HG03097 (cell line): ENCODE measurements around the gene NOSIP.

Experiments
- ATAC-seq: cut with Tn5 transposase; IDR thresholded peaks from one replicate; pipeline ENCODE4 v1.9.1; 2021; ENCODE audit not compliant: unreplicated experiment, low FRiP score

NOSIP gene

DNA sequence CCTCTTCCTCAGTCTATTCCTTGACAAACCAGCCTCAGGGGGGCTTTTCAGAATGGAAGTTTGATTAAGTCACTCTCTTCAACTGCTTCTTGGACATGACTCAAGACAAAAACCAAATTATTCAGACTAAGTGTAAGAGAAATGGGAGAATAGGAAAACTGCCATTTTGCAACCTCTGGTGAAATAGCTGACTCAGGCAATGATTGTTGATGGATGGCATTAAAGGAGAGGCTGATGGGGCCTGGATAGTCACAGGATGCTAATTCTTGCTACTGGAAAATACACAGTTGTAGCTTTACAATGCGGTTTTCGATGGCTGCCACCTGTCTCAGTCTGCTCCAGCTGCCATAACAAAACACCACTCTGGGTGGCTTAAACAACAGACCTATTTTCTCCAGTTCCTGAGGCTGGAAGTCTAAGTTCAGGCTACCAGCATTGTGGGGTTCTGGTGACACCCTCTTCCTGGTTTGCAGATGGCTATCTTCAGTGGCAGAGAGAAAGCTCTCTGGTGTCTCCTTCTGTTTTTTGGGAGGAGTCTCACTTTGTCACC lies 6.1 kb downstream of the NOSIP start:
- ATAC-seq = no peak

DNA sequence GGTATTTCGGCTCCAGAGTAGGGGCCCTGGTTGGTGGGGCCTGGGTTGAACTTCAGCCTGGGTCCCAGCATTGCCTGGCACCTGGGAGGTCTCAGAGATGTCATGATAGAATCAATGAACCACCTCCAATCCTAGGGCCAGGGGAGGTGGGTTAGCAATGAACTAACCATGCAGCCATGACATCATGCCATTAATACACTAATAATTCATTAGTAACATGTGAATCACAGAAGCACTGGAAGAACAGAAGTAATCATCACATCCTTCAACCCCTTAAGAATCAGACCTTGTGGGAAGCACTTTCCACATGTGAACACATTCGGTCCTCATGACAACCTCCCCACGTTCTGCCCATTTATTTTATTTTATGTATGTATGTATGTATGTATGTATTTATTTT lies 6.9 kb downstream of the NOSIP start:
- no peak for ATAC-seq

DNA sequence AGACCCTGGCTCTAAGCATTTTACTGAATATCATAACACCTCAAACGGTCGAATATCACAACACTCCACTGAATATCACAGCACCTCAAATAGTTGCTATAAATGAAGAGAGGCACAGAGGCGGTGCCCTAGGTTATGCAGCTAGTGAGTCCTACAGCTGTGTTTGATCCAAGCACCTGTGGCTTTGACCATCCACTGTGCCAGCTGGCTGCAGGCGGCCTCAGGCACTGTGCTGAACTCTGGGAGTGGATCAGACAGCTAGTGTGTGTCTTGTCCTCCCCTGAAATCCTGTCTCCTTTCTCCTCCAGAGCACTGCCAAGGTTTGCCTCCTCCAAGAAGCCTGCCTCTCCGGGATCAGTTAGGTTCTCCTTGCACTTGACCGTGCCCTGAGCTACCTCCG lies 7.3 kb downstream of the NOSIP start:
- ATAC-seq = no peak

DNA sequence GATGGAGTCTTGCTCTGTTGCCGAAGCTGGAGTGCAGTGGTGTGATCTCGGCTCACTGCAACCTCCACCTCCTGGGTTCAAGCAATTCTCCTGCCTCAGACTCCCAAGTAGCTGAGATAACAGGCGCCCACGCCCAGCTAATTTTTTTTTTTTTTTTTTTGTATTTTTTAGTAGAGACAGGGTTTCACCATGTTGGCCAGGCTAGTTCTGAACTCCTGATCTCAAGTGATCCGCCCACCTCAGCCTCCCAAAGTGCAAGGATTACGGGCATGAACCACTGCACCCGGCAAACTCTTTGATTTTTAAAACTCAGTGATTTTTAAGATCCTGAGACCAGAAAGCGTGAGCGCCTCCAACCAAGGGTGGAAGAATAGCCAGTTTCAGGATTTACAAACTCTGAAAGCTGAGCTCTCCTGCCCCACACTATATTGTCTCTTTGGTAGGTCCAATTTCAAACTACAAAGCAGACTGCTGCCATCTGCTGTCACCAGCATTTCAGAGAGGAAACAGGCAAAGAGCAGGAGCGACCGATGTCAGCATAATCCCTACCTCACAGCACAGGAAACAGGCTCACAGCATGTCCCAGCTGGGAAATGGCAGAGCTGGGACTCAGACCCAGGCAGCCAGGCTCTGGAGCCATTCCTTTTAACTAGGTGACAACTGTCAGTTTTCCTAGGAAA lies 9.2 kb downstream of the NOSIP start:
- ATAC-seq = no peak

DNA sequence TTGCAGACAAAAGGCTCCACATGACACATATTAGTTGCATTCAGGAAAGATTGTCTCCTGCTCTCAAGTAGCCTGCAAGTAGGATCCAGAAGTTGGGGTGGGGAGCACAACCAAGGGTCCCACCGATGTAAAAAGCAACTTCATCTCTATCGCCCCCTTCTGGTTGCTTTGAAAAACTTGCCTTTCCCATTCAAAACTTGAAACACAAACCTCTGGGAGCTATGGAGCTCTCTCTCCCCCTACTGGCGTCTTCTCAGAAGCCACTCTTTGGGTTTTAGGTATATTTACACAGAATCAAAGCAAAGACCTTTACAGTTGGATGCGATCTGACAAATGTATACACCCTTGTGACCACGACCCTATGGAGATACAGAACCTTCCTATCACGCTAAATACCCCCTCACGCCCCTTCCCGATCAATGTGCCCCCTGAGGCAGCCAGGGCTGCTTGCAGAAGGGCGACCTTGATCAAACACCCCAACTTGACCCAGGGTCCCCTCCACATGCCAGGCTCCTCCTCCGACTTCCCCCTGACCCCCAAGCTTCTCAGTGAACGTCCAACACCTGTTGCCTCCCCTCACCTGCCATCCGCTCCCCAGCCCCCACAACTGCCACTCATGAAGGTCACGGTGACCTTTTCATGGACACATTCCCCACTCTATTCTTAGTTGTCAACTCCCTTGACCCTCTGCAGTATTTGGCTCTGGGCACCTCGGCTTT lies 10.1 kb downstream of the NOSIP start:
- no peak for ATAC-seq

DNA sequence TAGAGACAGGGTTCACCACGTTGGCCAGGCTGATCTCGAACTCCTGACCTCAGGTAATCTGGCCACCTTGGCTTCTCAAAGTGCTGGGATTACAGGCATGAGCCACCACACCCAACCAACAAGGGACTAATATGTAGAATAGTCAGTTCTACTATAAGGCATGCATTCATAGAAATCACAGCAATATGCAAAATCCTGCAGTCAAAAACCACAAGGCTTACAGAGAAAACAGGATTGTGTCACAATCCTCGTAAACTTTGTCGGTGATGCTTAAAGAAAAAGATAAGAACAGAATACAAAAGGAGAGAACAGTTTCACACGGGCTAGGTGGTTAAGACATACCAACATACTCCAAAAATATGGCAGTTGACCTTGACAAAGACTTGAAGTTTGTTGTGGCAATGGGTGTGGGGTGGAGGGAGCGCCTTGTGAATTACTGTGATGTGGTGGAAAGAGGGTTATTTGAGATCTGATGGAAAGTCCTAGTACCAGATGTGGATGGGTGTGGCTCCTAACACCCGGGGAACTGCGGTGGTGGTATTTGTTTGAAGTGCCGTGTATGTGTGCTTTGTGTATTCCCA lies 12.4 kb downstream of the NOSIP start:
- ATAC-seq = no peak

DNA sequence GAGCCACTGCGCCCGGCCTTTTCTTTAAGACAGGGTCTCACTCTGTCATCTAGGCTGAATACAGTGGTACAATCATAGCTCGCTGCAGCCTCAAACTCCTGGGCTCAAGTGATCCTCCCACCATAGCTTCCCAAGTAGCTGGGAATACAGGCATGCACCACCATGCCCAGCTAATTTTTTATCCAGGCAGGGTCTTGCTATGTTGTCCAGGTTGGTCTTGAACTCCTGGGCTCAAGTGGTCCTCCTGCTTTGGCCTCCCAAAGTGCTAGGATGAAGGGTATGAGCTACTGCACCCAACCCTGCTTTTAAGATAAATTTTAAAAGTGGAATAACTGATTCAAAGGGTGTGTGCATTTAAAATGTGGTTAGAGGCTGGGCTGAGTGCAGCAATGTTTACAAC lies 14.1 kb downstream of the NOSIP start:
- no peak for ATAC-seq

DNA sequence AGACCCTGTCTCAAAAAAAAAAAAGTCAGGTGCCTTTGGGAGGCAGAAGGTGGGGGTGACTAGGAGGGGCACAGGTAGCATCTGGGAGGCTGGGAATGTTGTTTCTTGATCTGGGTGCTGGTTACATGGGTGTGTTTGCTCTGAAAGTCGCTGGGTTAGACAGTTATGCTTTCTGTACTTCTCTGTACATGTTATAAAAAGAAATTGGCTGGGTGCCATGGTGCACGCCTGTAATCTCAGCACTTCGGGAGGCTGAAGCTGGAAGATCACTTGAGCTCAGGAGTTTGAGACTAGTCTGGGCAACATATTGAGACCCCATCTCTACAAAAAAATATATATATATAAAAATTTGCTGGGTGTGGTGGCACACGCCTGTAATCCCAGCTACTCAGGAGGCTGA lies 15.1 kb downstream of the NOSIP start:
- ATAC-seq = no peak

DNA sequence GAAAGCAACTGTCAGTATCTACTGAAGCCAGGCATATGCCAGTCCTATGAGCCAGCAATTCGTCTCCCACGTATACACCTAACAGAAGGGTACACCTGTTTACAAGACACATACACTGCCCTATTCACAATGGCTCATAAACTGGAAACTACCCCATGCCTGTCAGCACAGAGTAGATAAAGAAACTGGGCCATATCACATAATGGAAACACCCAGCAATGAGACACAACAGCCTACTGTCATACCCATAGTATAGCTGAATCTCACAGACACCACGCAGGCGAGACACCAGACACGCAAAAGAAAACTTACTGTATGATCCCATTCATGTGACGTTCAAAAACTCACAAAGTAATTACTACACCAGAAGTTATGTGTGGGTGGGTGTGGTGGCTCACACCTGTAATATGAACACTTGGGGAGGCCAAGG lies 15.7 kb downstream of the NOSIP start:
- ATAC-seq = no peak

DNA sequence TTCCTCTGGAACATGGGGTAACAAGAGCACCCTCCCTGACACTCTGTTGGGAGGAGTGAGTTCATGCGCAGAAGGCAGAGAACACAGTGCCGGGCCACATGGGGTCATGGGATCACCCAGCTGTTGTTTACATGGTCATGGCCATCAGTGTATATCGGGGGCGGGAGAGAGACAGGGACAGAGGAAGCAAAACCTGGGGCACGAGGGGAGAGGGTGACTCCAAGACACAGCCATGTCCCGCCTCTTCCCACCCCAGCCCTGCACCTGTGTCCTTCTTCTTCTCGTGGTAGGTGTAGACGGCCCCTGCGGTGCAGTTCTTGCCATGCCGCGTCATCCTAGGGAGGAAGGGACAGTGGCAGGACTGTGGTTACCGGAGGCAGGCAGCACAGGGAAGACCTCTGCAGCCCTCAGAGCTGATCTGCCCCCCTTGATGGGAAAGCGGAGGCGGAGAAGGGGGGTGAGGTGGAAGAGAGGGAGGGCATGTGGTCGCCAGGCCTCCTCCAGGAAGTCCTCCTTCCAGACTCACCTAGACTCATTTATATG lies 19.9 kb downstream of the NOSIP start:
- ATAC-seq = no peak

DNA sequence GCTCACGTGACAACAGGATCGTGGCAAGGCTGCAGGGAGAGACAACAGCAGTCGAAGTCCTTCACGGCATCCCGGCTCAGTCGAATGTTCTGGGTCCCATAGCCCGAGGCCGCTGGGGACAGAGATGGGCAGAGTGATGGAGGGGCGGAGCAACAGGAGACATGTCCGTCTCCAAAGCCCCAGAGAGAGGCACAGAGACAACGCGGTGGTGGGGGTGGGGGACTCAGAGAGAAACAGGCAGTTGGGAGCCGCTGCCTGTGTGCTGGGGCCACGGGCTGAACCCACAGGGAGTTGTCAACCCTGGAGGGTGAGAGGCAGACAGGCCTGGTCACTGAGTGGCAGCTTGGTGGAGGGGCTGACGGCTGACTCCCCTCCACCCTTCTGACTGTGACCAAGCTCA lies 20.4 kb downstream of the NOSIP start:
- ATAC-seq = no peak

DNA sequence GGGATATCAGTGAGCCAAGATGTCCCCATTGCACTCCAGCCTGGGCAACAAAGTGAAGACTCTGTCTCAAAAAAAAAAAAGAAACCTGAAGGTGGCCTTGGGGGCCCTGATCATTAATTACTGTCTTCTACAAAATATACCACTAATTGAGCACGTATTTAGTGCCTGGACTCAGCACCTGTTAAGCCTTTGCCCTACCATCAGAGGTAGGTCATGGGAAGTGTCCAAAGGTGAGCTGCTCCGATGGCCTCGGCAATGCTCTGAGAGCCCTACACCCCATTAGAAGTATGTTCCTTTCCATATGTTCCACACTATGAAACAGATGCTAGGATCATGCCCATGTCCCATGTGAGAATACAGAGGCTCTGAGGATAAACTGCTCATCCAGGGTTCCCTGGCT lies 20.9 kb downstream of the NOSIP start:
- no peak for ATAC-seq

DNA sequence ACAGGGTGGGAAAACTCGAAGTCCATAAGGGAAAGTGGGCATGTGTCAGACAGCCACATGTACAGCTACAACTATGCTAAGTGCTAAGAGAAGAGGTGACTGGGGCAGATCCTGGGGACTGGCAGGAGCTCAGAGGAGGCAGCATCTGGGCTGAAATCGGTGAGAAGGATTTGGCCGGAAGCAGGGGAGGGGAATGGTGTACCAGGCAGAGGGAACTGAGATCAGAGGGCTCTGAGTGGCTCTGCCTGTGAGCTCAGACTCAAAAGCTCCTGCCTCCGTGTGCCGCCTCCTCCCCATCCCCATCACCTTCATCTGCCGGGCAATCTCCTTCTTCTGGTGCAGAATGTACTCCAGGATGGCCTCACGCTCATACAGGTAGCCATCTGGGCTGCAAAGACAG lies 21.8 kb downstream of the NOSIP start:
- ATAC-seq = no peak

DNA sequence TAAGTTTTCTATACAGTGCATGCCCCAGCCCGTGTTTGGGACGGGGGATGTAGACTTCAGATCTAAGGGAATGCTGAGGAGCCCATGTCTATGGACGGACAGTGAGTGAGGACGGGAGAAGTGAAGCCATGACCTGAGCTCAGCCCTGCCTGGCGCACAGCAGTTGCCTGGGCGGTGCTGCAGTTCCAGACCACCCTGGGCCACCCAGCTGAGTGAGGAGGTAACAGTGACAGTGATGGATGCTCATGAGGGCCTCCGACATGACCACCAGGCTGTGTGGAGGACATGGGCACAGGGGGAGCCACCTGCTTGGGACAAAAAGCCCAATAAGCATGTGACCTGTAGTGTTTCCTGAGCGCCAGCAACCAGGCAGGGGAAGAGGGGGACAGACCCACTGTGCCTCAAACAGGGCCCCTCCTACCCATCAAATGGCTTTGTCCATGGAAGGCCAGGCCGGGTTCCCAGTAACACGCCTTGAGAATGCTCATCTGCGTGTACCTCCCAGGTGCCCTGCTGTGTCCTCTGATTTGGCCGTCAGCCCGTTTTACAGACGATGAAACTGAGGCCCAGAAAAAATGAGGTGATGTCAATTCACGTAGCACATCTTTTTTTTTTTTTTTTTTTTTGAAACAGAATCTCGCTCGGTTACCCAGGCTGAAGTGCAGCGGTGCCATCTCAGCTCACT lies 22.6 kb downstream of the NOSIP start:
- no peak for ATAC-seq

DNA sequence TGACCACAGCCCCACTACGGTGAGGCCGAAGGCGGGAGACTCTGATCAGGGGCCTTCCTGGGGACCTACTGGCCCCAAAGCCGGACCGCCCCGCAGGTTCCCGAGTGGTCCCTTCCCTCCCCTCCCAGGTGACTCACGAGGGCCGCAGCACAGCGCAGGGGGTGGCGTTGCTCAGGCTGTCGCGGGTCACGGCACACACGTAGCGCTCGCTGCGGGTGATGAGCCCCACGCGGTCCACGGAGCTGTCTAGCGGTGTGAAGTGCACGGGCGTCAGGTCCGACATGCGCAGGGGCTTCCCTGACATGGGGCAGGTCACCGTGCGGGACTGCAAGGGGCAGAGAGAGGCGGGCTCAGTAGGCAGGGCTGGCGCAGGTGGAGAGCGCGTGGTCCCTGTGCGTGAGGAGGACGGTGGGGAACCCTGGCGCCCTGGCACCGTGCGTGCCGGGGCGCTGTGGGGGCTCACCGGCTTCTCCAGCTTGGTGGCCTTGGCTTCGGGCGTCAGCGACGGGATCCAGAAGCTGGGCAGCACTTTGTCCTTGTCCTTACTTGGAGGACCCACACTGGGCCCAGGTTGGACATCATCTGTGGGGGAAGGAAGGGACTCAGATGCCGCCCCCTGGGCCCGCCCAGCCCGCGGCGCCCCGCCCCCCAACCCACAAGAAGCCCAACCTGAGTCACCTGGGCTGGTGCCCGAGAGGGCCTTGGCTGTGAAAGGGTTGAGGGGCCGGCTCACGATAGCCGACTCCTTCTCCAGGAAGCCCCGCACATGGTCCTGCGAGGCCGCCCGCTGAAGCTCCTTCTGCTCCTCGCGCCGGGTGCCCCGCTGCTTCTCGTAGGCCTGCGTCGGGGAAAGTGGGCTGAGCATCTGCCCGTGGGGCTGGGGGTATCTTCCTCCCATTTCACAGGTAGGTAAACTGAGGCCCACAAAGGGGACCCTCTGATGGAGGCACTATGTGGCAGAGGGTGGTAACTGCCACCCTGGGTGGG lies 23.7 kb downstream of the NOSIP start:
- no peak for ATAC-seq

DNA sequence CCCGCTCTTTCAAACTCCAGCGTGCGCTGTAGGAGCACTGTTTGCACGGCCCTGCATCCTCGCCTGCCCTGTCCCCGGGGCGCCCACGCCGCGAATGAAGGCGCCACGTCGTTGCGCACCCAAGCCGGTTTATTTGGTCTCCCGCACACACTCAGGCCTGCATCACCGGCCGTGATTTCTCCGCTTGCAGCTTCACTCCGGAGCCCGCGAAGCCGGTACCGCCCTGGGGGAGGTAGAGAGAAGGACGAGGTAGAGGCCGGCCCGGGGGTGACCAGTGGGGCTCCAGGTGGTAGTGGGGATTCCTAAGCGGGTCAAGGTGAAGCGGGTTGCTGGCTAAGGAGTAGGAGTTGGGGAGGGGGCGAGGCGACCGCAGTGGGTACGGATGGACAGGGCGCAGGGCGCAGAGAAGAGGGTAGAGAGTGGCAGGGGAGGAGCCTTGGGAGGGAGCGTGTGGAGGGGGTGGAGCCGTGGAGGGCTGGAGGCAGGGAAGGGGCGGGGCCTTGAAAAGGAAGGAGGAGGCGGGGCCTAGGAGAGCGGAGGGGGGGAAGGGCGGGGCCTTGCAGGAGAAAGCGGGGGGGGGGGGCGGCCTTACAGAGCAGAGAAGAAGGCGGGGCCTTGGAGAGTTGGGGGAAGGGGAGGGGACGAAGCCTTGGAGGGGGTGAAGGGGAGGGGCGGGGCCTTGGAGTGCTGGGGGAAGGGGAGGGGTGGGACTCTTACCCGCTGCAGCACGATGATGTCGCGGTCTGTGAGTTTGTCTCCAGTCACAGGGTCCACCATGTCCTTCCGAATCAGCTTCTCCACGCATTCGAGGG lies 24.6 kb downstream of the NOSIP start:
- no peak for ATAC-seq

DNA sequence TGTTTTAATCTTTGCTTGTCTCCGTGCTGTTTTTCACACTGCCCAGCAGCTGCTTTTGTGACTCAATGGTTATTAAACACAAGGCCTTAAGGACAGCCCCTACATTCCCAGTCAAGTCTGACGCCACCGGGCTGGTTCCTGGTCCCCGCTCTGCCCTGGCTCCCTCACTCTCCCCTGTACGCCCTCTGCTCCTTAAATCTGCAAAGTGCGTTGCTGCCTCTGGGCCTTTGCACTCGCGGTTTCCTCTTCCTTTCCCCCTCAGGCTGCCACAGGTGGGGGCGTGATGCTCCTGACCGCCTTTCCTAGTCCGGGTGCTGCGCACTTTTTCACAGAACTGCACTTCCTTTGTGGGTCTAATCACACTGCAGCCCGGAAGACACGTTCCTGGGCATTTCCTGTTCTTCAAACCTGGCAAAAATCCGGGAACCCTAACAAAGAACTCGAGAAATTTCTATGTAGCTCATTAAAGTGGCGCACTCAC lies 25.6 kb downstream of the NOSIP start:
- ATAC-seq = no peak

DNA sequence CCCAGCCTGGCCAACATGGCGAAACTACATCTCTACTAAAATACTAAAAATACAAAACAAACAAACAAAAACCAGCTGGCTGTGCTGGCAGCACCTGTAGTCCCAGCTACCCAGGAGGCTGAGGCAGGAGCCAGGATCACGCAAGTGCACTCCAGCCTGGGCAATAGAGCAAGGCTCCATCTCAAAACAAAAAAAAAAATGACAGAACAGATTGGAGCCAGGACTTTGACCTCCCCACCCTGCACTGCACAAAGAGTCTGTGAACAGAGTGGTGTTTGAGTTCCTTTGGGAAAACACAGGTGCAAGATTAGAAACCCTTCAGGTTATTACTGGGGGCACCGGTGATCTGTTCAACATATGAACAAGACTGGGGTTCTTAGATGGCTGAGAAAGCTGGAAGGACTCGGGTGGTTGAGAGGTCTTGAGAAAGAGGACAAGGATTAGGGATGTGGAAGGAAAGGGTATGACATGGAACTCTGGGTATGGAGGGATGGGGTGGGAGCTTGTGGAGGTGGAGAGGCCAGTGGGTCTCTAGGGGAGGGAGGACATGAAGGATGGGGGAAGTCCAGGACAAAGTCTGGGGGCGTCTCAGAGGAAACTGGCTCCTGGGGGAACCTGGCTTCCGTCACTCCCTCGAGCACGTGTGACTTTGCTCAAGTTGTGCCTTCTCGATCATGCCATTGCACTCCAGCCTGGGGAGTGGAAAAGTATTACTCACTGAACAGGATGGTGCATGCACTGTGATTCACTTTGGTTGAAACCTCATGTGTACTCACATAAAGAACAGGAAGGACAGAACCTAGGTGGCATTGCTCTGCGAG lies 26.7 kb downstream of the NOSIP start:
- ATAC-seq = no peak
